SK-N-SH (cell line): ENCODE measurements around the gene TBPL2. TPM values are rescaled to one million over a fixed set of nuclear protein-coding genes. Genes with fewer than 3 reads are reported as not detected.

Source experiments
- CTCF ChIA-PET: fragments of 300-600, 350-600 bp; formaldehyde crosslinking; extraction: SDS; loops from one replicate; lab custom pipeline; 2021; lab: Yijun Ruan, JAX
- POLR2A ChIA-PET: fragments of 350-600 bp; sonication (Branson Sonifier 250); formaldehyde crosslinking; extraction: SDS; loops from one replicate; lab custom pipeline; 2020; ENCODE audit warnings: antibody characterized with exemption, inconsistent platforms; lab: Yijun Ruan, JAX
- DNase-seq: peaks from one replicate; pipeline ENCODE4 v3.0.0; 2012
- H2AFZ ChIP-seq: fragments of 200-600 bp; sonication (generic); 2 replicates; pipeline ENCODE4 v1.8.1; 2016; ENCODE audit warnings: antibody characterized with exemption, mild to moderate bottlenecking, low read depth
- H3F3A ChIP-seq: fragments of 200-600 bp; sonication (generic); replicated peaks from 2 replicates; pipeline ENCODE3; 2016; ENCODE audit warnings: antibody characterized with exemption, mild to moderate bottlenecking; ENCODE audit not compliant: insufficient read depth
- H3K27ac ChIP-seq, 2 experiments: fragments of 200-500 bp in 1 of 2; fragments of 200-600 bp in 1 of 2; sonication (Bioruptor generic) in 1 of 2; sonication (generic), shearing (Covaris generic) in 1 of 2; 2 replicates each; pipeline versions ENCODE4 v1.5.1 to v1.6.1; 2014 to 2016; ENCODE audit warnings: low read depth in 2 of 2, inconsistent platforms in 1 of 2, low read length in 1 of 2, mild to moderate bottlenecking in 1 of 2, mixed read lengths in 1 of 2
- H3K27me3 ChIP-seq: fragments of 200-600 bp; sonication (generic), shearing (Covaris generic); 2 replicates; pipeline ENCODE4 v1.6.1; 2016; ENCODE audit warnings: mixed run types; ENCODE audit not compliant: insufficient read depth
- H3K36me3 ChIP-seq, 2 experiments: fragments of 200-500 bp in 1 of 2; fragments of 200-600 bp in 1 of 2; sonication (Bioruptor generic) in 1 of 2; sonication (generic) in 1 of 2; replicated peaks in 1 of 2; 2 replicates each; pipeline versions ENCODE3 to v1.5.1; 2014 to 2016; ENCODE audit warnings: low read length in 1 of 2, mild to moderate bottlenecking in 1 of 2; ENCODE audit not compliant: insufficient read depth in 2 of 2, control insufficient read depth in 1 of 2
- H3K4me1 ChIP-seq, 2 experiments: fragments of 200-500 bp in 1 of 2; fragments of 200-600 bp in 1 of 2; sonication (Bioruptor generic) in 1 of 2; sonication (generic), shearing (Covaris generic) in 1 of 2; 2 replicates each; pipeline versions ENCODE4 v1.5.1 to v1.6.1; 2014 to 2016; ENCODE audit warnings: low read depth in 1 of 2, low read length in 1 of 2, mixed run types in 1 of 2; ENCODE audit not compliant: insufficient read depth in 2 of 2, control insufficient read depth in 1 of 2
- H3K4me2 ChIP-seq: fragments of 200-600 bp; sonication (generic), shearing (Covaris generic); 2 replicates; pipeline ENCODE4 v1.6.1; 2017; ENCODE audit warnings: mixed run types
- H3K4me3 ChIP-seq, 2 experiments: fragments of 200-500 bp in 1 of 2; fragments of 200-600 bp in 1 of 2; sonication (Bioruptor generic) in 1 of 2; sonication (generic), shearing (Covaris generic) in 1 of 2; 2 replicates each; pipeline versions ENCODE4 v1.5.1 to v1.8.1; 2014 to 2016; ENCODE audit warnings: low read depth in 2 of 2, inconsistent platforms in 1 of 2, low read length in 1 of 2, mild to moderate bottlenecking in 1 of 2, mixed read lengths in 1 of 2, moderate library complexity in 1 of 2
- H3K79me2 ChIP-seq: fragments of 200-600 bp; sonication (generic); 2 replicates; pipeline ENCODE4 v1.8.1; 2017; ENCODE audit warnings: mild to moderate bottlenecking; ENCODE audit not compliant: insufficient read depth
- H3K9ac ChIP-seq: fragments of 200-600 bp; sonication (generic); 2 replicates; pipeline ENCODE4 v1.6.1; 2017; ENCODE audit warnings: mixed run types
- H3K9me2 ChIP-seq: fragments of 200-600 bp; sonication (generic); 2 replicates; pipeline ENCODE4 v1.6.1; 2017; ENCODE audit warnings: mixed run types
- H3K9me3 ChIP-seq: fragments of 200-600 bp; sonication (generic); 2 replicates; pipeline ENCODE4 v1.6.1; 2017; ENCODE audit warnings: mixed run types, mild to moderate bottlenecking, moderate library complexity
- H4K20me1 ChIP-seq: fragments of 200-600 bp; sonication (generic); 2 replicates; pipeline ENCODE4 v1.6.1; 2017; ENCODE audit warnings: mild to moderate bottlenecking, mixed run types; ENCODE audit not compliant: insufficient read depth
- CHD2 ChIP-seq: fragments of 150-350 bp; IDR thresholded peaks from 2 replicates; pipeline ENCODE4 v1.6.1; 2018; ENCODE audit warnings: low read length; ENCODE audit not compliant: partially characterized antibody
- EZH2phosphoT487 ChIP-seq: fragments of 200-600 bp; sonication (generic); IDR thresholded peaks from 2 replicates; pipeline ENCODE4 v1.6.1; 2017; ENCODE audit warnings: low read depth, mixed run types, mild to moderate bottlenecking, antibody characterized with exemption, moderate library complexity, borderline replicate concordance
- FOSL2 ChIP-seq: IDR thresholded peaks from 2 replicates; pipeline ENCODE4 v1.4.0; 2012; ENCODE audit warnings: low read depth, mild to moderate bottlenecking, moderate library complexity, borderline replicate concordance
- FOXM1 ChIP-seq: IDR thresholded peaks from 2 replicates; pipeline ENCODE4 v1.4.0; 2012; ENCODE audit warnings: low read depth, mild to moderate bottlenecking
- IRF3 ChIP-seq: fragments of 150-350 bp; IDR thresholded peaks from 2 replicates; pipeline ENCODE4 v1.6.1; 2016; ENCODE audit warnings: mild to moderate bottlenecking, low read depth, low read length
- JUND ChIP-seq: IDR thresholded peaks from 2 replicates; pipeline ENCODE4 v1.4.0; 2012
- MEF2A ChIP-seq: IDR thresholded peaks from 2 replicates; pipeline ENCODE4 v1.4.0; 2012; ENCODE audit warnings: low read depth, borderline replicate concordance
- PBX3 ChIP-seq: IDR thresholded peaks from 2 replicates; pipeline ENCODE4; 2012
- RAD21 ChIP-seq: IDR thresholded peaks from 2 replicates; pipeline ENCODE4 v1.6.1; 2012; ENCODE audit warnings: mild to moderate bottlenecking, low read length
- REST ChIP-seq: IDR thresholded peaks from 2 replicates; pipeline ENCODE4 v1.6.1; 2012; ENCODE audit warnings: mild to moderate bottlenecking, low read depth, low read length, moderate library complexity
- SMC3 ChIP-seq: IDR thresholded peaks from 2 replicates; pipeline ENCODE4 v1.6.1; 2012; ENCODE audit warnings: low read depth, low read length, improper control_type of control experiment
- TAF1 ChIP-seq: IDR thresholded peaks from 2 replicates; pipeline ENCODE4 v1.6.1; 2012; ENCODE audit warnings: low read depth, mild to moderate bottlenecking, low read length, moderate library complexity, borderline replicate concordance
- TCF12 ChIP-seq: IDR thresholded peaks from 2 replicates; pipeline ENCODE4 v1.4.0; 2012
- TEAD4 ChIP-seq: IDR thresholded peaks from 2 replicates; pipeline ENCODE4 v1.4.0; 2012; ENCODE audit warnings: mild to moderate bottlenecking, borderline replicate concordance; ENCODE audit not compliant: insufficient read depth
- USF2 ChIP-seq: fragments of 150-350 bp; IDR thresholded peaks from 2 replicates; pipeline ENCODE4 v1.6.1; 2017; ENCODE audit warnings: antibody characterized with exemption, low read length, low read depth, borderline replicate concordance
- YY1 ChIP-seq: IDR thresholded peaks from 2 replicates; pipeline ENCODE4 v1.4.0; 2012; ENCODE audit warnings: low read depth, mild to moderate bottlenecking
- ZBTB33 ChIP-seq: IDR thresholded peaks from 2 replicates; pipeline ENCODE4 v1.4.0; 2012; ENCODE audit warnings: low read depth, borderline replicate concordance
- WGBS: methylation state at CpG from one replicate; pipeline ENCODE4 v1.1.6; 2017; ENCODE audit warnings: low lambda C conversion rate; 5-methylcytosine and 5-hydroxymethylcytosine counted together
- polyA plus RNA-seq, 3 experiments: library from polyadenylated mRNA; depleted of rRNA; stranded (reverse); fragments of >200 nt; gene quantifications; 2 replicates each; pipeline ENCODE4 v1.2.3, GENCODE V29; 2012

Gene TBPL2
- polyA plus RNA-seq, 1 of the 3 experiments (the other 2 are of a cell fraction), result not detected

GRCh38 chr14:55433880-55434804 is 6.3 kb downstream of the TBPL2 start (continued):
- TF ChIP-seq RAD21 (no peak), EZH2phosphoT487 (no peak), REST (no peak), CHD2 (no peak)
- TF ChIP-seq, all 33 proteins: peak for 0

GRCh38 chr14:55432628-55433027 is 7.8 kb downstream of the TBPL2 start:
- TF ChIP-seq FOXM1 (no peak), MEF2A (no peak), CHD2 (no peak), IRF3 (no peak), SMC3 (no peak), ZBTB33 (no peak), PBX3 (no peak), USF2 (no peak), TEAD4 (no peak), YY1 (no peak), TAF1 (no peak), FOSL2 (no peak), TCF12 (no peak), JUND (no peak)
- Histone ChIP-seq H4K20me1 (no peaks in the 10 kb centered on the region), H3K27me3 (peaks cover 15% of the 10 kb centered on the region; the same call in 1 of the 2 replicates), H3K9me3 (no peaks in the 10 kb centered on the region), H3K9ac (no peak overlapping the region), H3K4me2 (no peak overlapping the region), H3K4me3 (no peak overlapping the region), H3K36me3 (no peaks in the 10 kb centered on the region), H3K4me1 (no peaks in the 10 kb centered on the region), H3K27ac (no peak overlapping the region), H3K9me2 (no peaks in the 10 kb centered on the region), H2AFZ (no peak overlapping the region), H3K79me2 (no peaks in the 10 kb centered on the region), H3F3A (no peaks in the 10 kb centered on the region)
- ChIA-PET CTCF (interaction anchor here (0.9 kb wide), 1 partner anchor 9 kb away, joined by 3 read pairs; no protein-coding TSS in a partner anchor), POLR2A (no interaction called here)
- whole genome bisulfite sequencing, result 65% methylated on average over 3 of the region's 3 CpGs
- no peak for DNase-seq
